ENCODE results near the gene TULP1. TPM values are rescaled to one million over a fixed set of nuclear protein-coding genes. Genes with fewer than 3 reads are reported as not detected.

Gene TULP1
- total and polyA plus RNA-seq, 2 of the 8 experiments (the other 6 are each of a cell fraction or from before 2014, with no cell fraction given): 3.2 to 6.8 TPM

GRCh38 chr6:35547676-35548075 is 35.0 kb upstream of the TULP1 start:
- no peak overlapping the region for H3K56ac ChIP-seq (replicated peaks; ENCODE audit: insufficient read length, low read depth, low read length)
- H2BK120ac ChIP-seq (replicated peaks; ENCODE audit: low read depth, low read length): no peak overlapping the region
- no peak overlapping the region for H3K9ac ChIP-seq (replicated peaks in 1 of 4; ENCODE audit: extremely low read depth in 1 of 4, low read depth in 3 of 4, low read length in 3 of 4)
- H2AK5ac ChIP-seq (ENCODE audit: low read depth, low read length): no peak overlapping the region
- no peak overlapping the region for H3K18ac ChIP-seq (ENCODE audit: extremely low read depth, low read length)
- no peak overlapping the region for H2BK15ac ChIP-seq (ENCODE audit: low read length)
- H3K23ac ChIP-seq (ENCODE audit: insufficient read length): no peak overlapping the region
- H3K36me3 ChIP-seq (ENCODE audit: control insufficient read depth in 2 of 4, insufficient read depth in 4 of 4, low read length in 3 of 4): no peaks in the 10 kb centered on the region
- WGBS, 2 experiments (ENCODE audit: extremely low coverage in 1 of 2, insufficient coverage in 1 of 2, insufficient read length in 1 of 2, insufficient replicate concordance in 2 of 2, low coverage in 1 of 2, low lambda C conversion rate in 2 of 2, missing lambda C conversion rate in 1 of 2): 89% methylated on average over 6 of the region's 6 CpGs; no CpG with 5 or more reads in 1 of the 2 experiments
- no peak overlapping the region for H2BK5ac ChIP-seq (ENCODE audit: low read depth, low read length)
- H4K91ac ChIP-seq (replicated peaks; ENCODE audit: insufficient read length, low read length): no peak overlapping the region
- no peak overlapping the region for H3K4ac ChIP-seq (replicated peaks; ENCODE audit: insufficient read length, low read depth, low read length)
- no peak overlapping the region for H3K4me2 ChIP-seq (ENCODE audit: insufficient read depth in 1 of 2, low read depth in 2 of 2, low read length in 2 of 2)
- H2BK20ac ChIP-seq (ENCODE audit: low read length): no peak overlapping the region
- H3K79me1 ChIP-seq (ENCODE audit: low read depth, low read length): no peaks in the 10 kb centered on the region
- POLR2A ChIA-PET (ENCODE audit: partially characterized antibody): interaction anchor here (0.6 to 1.6 kb wide), 2 partner anchors 12 to 27 kb away, joined by 3 to 5 read pairs; no protein-coding TSS in a partner anchor
- H4K5ac ChIP-seq (ENCODE audit: insufficient read length, low read depth, low read length): no peak overlapping the region
- no peaks in the 10 kb centered on the region for H3K27me3 ChIP-seq (replicated peaks in 1 of 4; ENCODE audit: control insufficient read depth in 3 of 4, extremely low read depth in 1 of 4, insufficient read depth in 3 of 4, low read length in 3 of 4)
- no peak overlapping the region for H3K14ac ChIP-seq (ENCODE audit: insufficient read length)
- no peak overlapping the region for H3K4me3 ChIP-seq (ENCODE audit: extremely low read depth in 1 of 4, insufficient read depth in 2 of 4, low read depth in 3 of 4, low read length in 4 of 4)
- H3K4me1 ChIP-seq (replicated peaks in 1 of 4; ENCODE audit: control insufficient read depth in 3 of 4, insufficient read depth in 4 of 4, low read length in 3 of 4): peaks cover 0 to 12% (median 5%) of the 10 kb centered on the region in 4 experiments; a peak in 6 of 7 replicates
- H4K20me1 ChIP-seq (replicated peaks in 1 of 2; ENCODE audit: control insufficient read depth in 1 of 2, insufficient read depth in 2 of 2, low read length in 2 of 2): no peaks in the 10 kb centered on the region
- no peak overlapping the region for H2BK12ac ChIP-seq (ENCODE audit: low read depth, low read length)
- no peaks in the 10 kb centered on the region for H3K79me2 ChIP-seq (ENCODE audit: control insufficient read depth in 1 of 2, insufficient read depth in 2 of 2, low read length in 2 of 2)
- no peaks in the 10 kb centered on the region for H3K9me3 ChIP-seq (ENCODE audit: insufficient read depth in 2 of 2, low read depth in 1 of 2, low read length in 1 of 2)
- no peaks in the 10 kb centered on the region; the same call in 1 of the 2 replicates for H3K23me2 ChIP-seq (ENCODE audit: low read depth, low read length)
- H3K27ac ChIP-seq (ENCODE audit: low read depth, low read length): no peak overlapping the region
- DNase-seq (ENCODE audit: low read depth in 1 of 2, low spot score in 2 of 2) (no peak), FAIRE-seq (no peak)
- CTCF ChIA-PET (ENCODE audit: partially characterized antibody): interaction anchor here (0.9 to 24.0 kb wide), 2 partner anchors 18 to 39 kb away, joined by 3 to 521 read pairs; no protein-coding TSS in a partner anchor
- H2AFZ ChIP-seq (ENCODE audit: low read length): no peak overlapping the region
- no peak overlapping the region for H4K8ac ChIP-seq (ENCODE audit: extremely low read depth, insufficient read depth, low read length)
- TF ChIP-seq SP4 (IDR thresholded peaks at IDR 0.05; ENCODE audit: low read length): no peak
- no peak for TF ChIP-seq FOSL1 (IDR thresholded peaks at IDR 0.05; ENCODE audit: insufficient read depth, low read depth, low read length)
- TF ChIP-seq CTBP2 (IDR thresholded peaks at IDR 0.05; ENCODE audit: borderline replicate concordance, insufficient read depth, insufficient read length, low read length): no peak
- no peak for TF ChIP-seq TBP (IDR thresholded peaks at IDR 0.05; ENCODE audit: low read depth, low read length)
- no peak for TF ChIP-seq ZNF274 (IDR thresholded peaks at IDR 0.05; ENCODE audit: borderline replicate concordance, extremely low read depth, low read length)
- no peak for TF ChIP-seq GTF2F1 (IDR thresholded peaks at IDR 0.05; ENCODE audit: borderline replicate concordance, low read depth, low read length)
- no peak for TF ChIP-seq TCF12 (IDR thresholded peaks at IDR 0.05; ENCODE audit: low read depth, low read length)
- no peak for TF ChIP-seq JUN (IDR thresholded peaks at IDR 0.05; ENCODE audit: low read depth, low read length)
- no peak for TF ChIP-seq JUND (IDR thresholded peaks at IDR 0.05; ENCODE audit: low read length)
- TF ChIP-seq CEBPB (IDR thresholded peaks at IDR 0.05; ENCODE audit: low read depth, low read length): no peak
- no peak for TF ChIP-seq TAF1 (IDR thresholded peaks at IDR 0.05; ENCODE audit: low read depth, low read length)
- no peak for TF ChIP-seq SIX5 (IDR thresholded peaks at IDR 0.05; ENCODE audit: low read depth, low read length)
- no peak for TF ChIP-seq RAD21 (IDR thresholded peaks at IDR 0.05 in 1 of 2, conservative IDR thresholded peaks at IDR 0.05 in 1 of 2; ENCODE audit: low read depth in 2 of 2, low read length in 2 of 2)
- no peak for TF ChIP-seq EGR1 (IDR thresholded peaks at IDR 0.05; ENCODE audit: borderline replicate concordance, low read depth, low read length)
- no peak for TF ChIP-seq BRCA1 (IDR thresholded peaks at IDR 0.05; ENCODE audit: low read depth, low read length)
- no peak for TF ChIP-seq CHD2 (IDR thresholded peaks at IDR 0.05; ENCODE audit: low read length)
